WI38 (cell line): ENCODE results near the gene CYP24A1.

Experiments
- H3K4me3 ChIP-seq: 2 replicates; pipeline ENCODE4 v1.5.1; 2011; ENCODE audit warnings: low read depth, mild to moderate bottlenecking, control low read depth, low read length
- CTCF ChIP-seq: IDR thresholded peaks from 2 replicates; pipeline ENCODE4 v1.5.1; 2012; ENCODE audit warnings: low read depth, mild to moderate bottlenecking, control low read depth, low read length

The CYP24A1 gene

GRCh38 chr20:54174457-54175175 lies 830 bp upstream of the CYP24A1 start:
- H3K4me3 ChIP-seq: no peak overlapping the region
- TF ChIP-seq CTCF: no peak

- no peak overlapping the region for H3K4me3 ChIP-seq
- no peak for TF ChIP-seq CTCF
Observed at GRCh38 chr20:54172856-54173652, 732 bp downstream of the CYP24A1 start.

GRCh38 chr20:54172532-54172855 lies 1.3 kb downstream of the CYP24A1 start:
- TF ChIP-seq CTCF: no peak
- H3K4me3 ChIP-seq: no peak overlapping the region

GRCh38 chr20:54170963-54171362 lies 2.8 kb downstream of the CYP24A1 start:
- no peak for TF ChIP-seq CTCF

GRCh38 chr20:54170026-54170471 lies 3.7 kb downstream of the CYP24A1 start:
- H3K4me3 ChIP-seq: no peak overlapping the region
- TF ChIP-seq CTCF: no peak

More at GRCh38 chr20:54170963-54171362, 2.8 kb downstream of the CYP24A1 start:
- H3K4me3 ChIP-seq: no peak overlapping the region

GRCh38 chr20:54168961-54169862 lies 4.6 kb downstream of the CYP24A1 start:
- no peak overlapping the region for H3K4me3 ChIP-seq
- TF ChIP-seq CTCF: no peak
